Keratinocyte (primary cell): ENCODE data around the gene PPIA. TPM values are rescaled to one million over a fixed set of nuclear protein-coding genes. Genes with fewer than 3 reads are reported as not detected.

ENCODE experiments used
- DNase-seq: peaks from one replicate; pipeline ENCODE4 v3.0.0-alpha.2; 2011; ENCODE audit warnings: low read depth, missing footprints, low spot score
- FAIRE-seq: peaks from 2 replicates; lab custom pipeline; 2011; peaks lifted over from hg19 to GRCh38; lab: Jason Lieb, UNC
- H2AFZ ChIP-seq: 2 replicates; pipeline ENCODE4 v1.6.0; 2012; ENCODE audit warnings: low read length, control low read depth, inconsistent platforms; ENCODE audit not compliant: control insufficient read depth
- H3K27ac ChIP-seq: 2 replicates; pipeline ENCODE4 v1.5.1; 2011; ENCODE audit warnings: low read length; ENCODE audit not compliant: control insufficient read depth, insufficient read depth
- H3K27me3 ChIP-seq: 3 replicates; pipeline ENCODE4 v1.6.0; 2011; ENCODE audit warnings: low read length; ENCODE audit not compliant: control insufficient read depth, insufficient read depth; ENCODE audit errors: extremely low read depth
- H3K36me3 ChIP-seq, 2 experiments: 2 replicates in 1 of 2; 3 replicates in 1 of 2; pipeline ENCODE4 v1.5.1; 2011; ENCODE audit warnings: low read length in 2 of 2, mild to moderate bottlenecking in 1 of 2; ENCODE audit not compliant: control insufficient read depth in 2 of 2, insufficient read depth in 2 of 2; ENCODE audit errors: extremely low read depth in 1 of 2
- H3K4me1 ChIP-seq: 3 replicates; pipeline ENCODE4 v1.5.1; 2011; ENCODE audit warnings: low read length; ENCODE audit not compliant: control insufficient read depth, insufficient read depth; ENCODE audit errors: extremely low read depth
- H3K4me2 ChIP-seq: 3 replicates; pipeline ENCODE4 v1.6.0; 2011; ENCODE audit warnings: low read depth, low read length; ENCODE audit not compliant: control insufficient read depth, insufficient read depth; ENCODE audit errors: extremely low read depth
- H3K4me3 ChIP-seq, 3 experiments: fragments of 200-600 bp in 1 of 3; sonication (generic) in 1 of 3; 2 replicates in 2 of 3; 3 replicates in 1 of 3; pipeline ENCODE4 v1.5.1; 2011 to 2016; ENCODE audit warnings: low read length in 3 of 3, mild to moderate bottlenecking in 3 of 3, control low read depth in 2 of 3, inconsistent platforms in 1 of 3, low read depth in 1 of 3, mixed read lengths in 1 of 3, mixed run types in 1 of 3, moderate library complexity in 1 of 3; ENCODE audit not compliant: control insufficient read depth in 2 of 3, insufficient read depth in 2 of 3; ENCODE audit errors: extremely low read depth in 1 of 3
- H3K79me2 ChIP-seq: 2 replicates; pipeline ENCODE4 v1.6.0; 2012; ENCODE audit warnings: low read length; ENCODE audit not compliant: control insufficient read depth, insufficient read depth
- H3K9ac ChIP-seq: 3 replicates; pipeline ENCODE4 v1.6.0; 2011; ENCODE audit warnings: low read length; ENCODE audit not compliant: control insufficient read depth, insufficient read depth; ENCODE audit errors: extremely low read depth
- H3K9me1 ChIP-seq: 3 replicates; pipeline ENCODE4 v1.6.0; 2011; ENCODE audit warnings: low read length; ENCODE audit not compliant: control insufficient read depth, insufficient read depth; ENCODE audit errors: extremely low read depth
- H3K9me3 ChIP-seq: 2 replicates; pipeline ENCODE4 v1.5.1; 2012; ENCODE audit warnings: low read depth, low read length; ENCODE audit not compliant: control insufficient read depth
- H4K20me1 ChIP-seq: 3 replicates; pipeline ENCODE4 v1.6.0; 2011; ENCODE audit warnings: low read length; ENCODE audit not compliant: control insufficient read depth, insufficient read depth; ENCODE audit errors: extremely low read depth
- EZH2 ChIP-seq: IDR thresholded peaks from one replicate; pipeline ENCODE4 v1.6.1; 2012; ENCODE audit warnings: inconsistent platforms, mild to moderate bottlenecking, low read length, moderate library complexity
- dilution Hi-C: fragments of 300-500 bp; cut with MboI; formaldehyde crosslinking; loops from one replicate; pipeline ENCODE4 v1.7.0; 2020; ENCODE audit warnings: low sequenced_read_pairs; ENCODE audit not compliant: extremely low pct_ligation_motif_present
- polyA plus RNA-seq, 5 experiments: library from polyadenylated mRNA; depleted of rRNA in 3 of 5; stranded (reverse) in 3 of 5; stranded (forward) in 1 of 5; unstranded in 1 of 5; fragments of >200 nt; gene quantifications; 1 replicate in 1 of 5; 2 replicates in 3 of 5; 3 replicates in 1 of 5; pipeline versions ENCODE4 v1.2.1 to v1.2.3, GENCODE V29; 2011 to 2012; ENCODE audit warnings: missing spikeins in 2 of 5, low read depth in 1 of 5, low replicate concordance in 1 of 5
- TF ChIP-seq, protein P1 (sequence below), 3 experiments: IDR thresholded peaks in 1 of 3; conservative IDR thresholded peaks in 1 of 3; optimal IDR thresholded peaks in 1 of 3; 2 replicates in 2 of 3; 3 replicates in 1 of 3; pipeline versions ENCODE3 to v1.5.1; 2011; ENCODE audit warnings: low read length in 3 of 3, mild to moderate bottlenecking in 3 of 3, moderate library complexity in 2 of 3, control low read depth in 1 of 3, inconsistent platforms in 1 of 3; ENCODE audit not compliant: insufficient read depth in 2 of 3; ENCODE audit errors: extremely low read depth in 1 of 3

PPIA gene
- polyA plus RNA-seq, 1 donor (not counting 4 experiments of a cell fraction or from before 2014, with no cell fraction given) = 6,965 TPM

DNA sequence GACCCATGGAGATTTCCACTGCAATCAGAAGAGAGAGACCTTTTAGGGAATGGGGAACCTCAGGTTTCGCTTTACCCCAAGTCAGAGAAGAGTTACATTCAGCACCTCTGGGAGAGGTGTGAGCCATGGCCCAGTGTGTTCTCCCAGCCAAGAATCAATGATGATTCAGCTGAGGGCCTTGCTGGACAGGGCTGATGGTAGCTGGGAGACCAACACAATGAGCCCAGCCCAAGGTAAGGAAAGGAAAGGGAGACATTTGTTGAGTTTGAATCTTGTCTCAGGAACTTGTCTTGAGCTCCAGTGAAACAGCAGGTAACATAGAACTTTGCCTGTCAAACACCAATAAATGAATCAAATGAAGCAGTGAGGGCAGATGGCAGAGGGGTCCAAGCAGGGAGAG, 14.0 kb upstream of the PPIA start:
- no peaks in the 10 kb centered on the region for H3K79me2 ChIP-seq
- FAIRE-seq (no peak), DNase-seq (no peak)
- TF ChIP-seq EZH2 = no peak
- TF ChIP-seq, protein P1, sequence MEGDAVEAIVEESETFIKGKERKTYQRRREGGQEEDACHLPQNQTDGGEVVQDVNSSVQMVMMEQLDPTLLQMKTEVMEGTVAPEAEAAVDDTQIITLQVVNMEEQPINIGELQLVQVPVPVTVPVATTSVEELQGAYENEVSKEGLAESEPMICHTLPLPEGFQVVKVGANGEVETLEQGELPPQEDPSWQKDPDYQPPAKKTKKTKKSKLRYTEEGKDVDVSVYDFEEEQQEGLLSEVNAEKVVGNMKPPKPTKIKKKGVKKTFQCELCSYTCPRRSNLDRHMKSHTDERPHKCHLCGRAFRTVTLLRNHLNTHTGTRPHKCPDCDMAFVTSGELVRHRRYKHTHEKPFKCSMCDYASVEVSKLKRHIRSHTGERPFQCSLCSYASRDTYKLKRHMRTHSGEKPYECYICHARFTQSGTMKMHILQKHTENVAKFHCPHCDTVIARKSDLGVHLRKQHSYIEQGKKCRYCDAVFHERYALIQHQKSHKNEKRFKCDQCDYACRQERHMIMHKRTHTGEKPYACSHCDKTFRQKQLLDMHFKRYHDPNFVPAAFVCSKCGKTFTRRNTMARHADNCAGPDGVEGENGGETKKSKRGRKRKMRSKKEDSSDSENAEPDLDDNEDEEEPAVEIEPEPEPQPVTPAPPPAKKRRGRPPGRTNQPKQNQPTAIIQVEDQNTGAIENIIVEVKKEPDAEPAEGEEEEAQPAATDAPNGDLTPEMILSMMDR (optimal IDR thresholded peaks at IDR 0.05 in 1 of 3, IDR thresholded peaks at IDR 0.05 in 1 of 3, conservative IDR thresholded peaks at IDR 0.05 in 1 of 3; ENCODE audit: extremely low read depth in 1 of 3, insufficient read depth in 2 of 3, low read length in 3 of 3) = no peak
- H3K9me1 ChIP-seq = no peaks in the 10 kb centered on the region
- H3K4me1 ChIP-seq = no peaks in the 10 kb centered on the region
- no peaks in the 10 kb centered on the region for H3K36me3 ChIP-seq
- no peaks in the 10 kb centered on the region for H4K20me1 ChIP-seq
- H3K4me2 ChIP-seq = no peak overlapping the region
- peaks cover 5% of the 10 kb centered on the region for H3K9me3 ChIP-seq
- H2AFZ ChIP-seq = no peak overlapping the region
- H3K27me3 ChIP-seq = no peaks in the 10 kb centered on the region
- no peak overlapping the region for H3K9ac ChIP-seq
- H3K27ac ChIP-seq = no peak overlapping the region
- no peak overlapping the region for H3K4me3 ChIP-seq
- dilution Hi-C loops = no loop called here

DNA sequence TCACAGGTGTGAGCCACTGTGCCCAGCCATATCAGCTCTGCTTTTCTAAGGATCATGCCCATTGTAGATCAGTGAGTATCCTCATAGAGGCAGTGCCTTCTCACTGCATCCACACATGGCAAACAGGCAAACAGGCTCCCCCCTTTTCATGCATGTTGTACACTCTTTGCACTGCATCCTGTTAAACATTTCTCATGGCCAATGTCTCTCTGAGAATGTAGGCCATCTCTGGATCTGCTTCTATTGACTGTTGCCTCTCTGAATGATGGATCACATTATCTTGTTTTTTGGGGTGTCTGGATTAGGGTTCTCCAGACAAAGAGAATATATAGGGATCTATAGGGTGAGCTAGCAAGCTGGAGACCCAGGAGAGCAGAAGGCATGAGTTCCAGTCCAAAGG, 13.1 kb upstream of the PPIA start:
- no peaks in the 10 kb centered on the region for H3K79me2 ChIP-seq

More for the DNA sequence above, 13.1 kb upstream of the PPIA start:
- Histone ChIP-seq H3K4me2 (no peak overlapping the region), H3K36me3 (no peaks in the 10 kb centered on the region), H3K9me1 (no peaks in the 10 kb centered on the region), H3K9me3 (peaks cover 5% of the 10 kb centered on the region), H3K27ac (no peak overlapping the region), H3K4me3 (no peak overlapping the region), H2AFZ (no peak overlapping the region), H3K9ac (no peak overlapping the region), H3K27me3 (no peaks in the 10 kb centered on the region), H3K4me1 (no peaks in the 10 kb centered on the region), H4K20me1 (no peaks in the 10 kb centered on the region)
- no peak for TF ChIP-seq EZH2
- TF ChIP-seq, protein P1 (optimal IDR thresholded peaks at IDR 0.05 in 1 of 3, IDR thresholded peaks at IDR 0.05 in 1 of 3, conservative IDR thresholded peaks at IDR 0.05 in 1 of 3; ENCODE audit: extremely low read depth in 1 of 3, insufficient read depth in 2 of 3, low read length in 3 of 3) = no peak
- no peak for DNase-seq
- no peak for FAIRE-seq
- dilution Hi-C loops = no loop called here
